Upper lobe of left lung (tissue), 6 donors: ENCODE data around the gene MEPCE. TPM values are rescaled to one million over a fixed set of nuclear protein-coding genes. Genes with fewer than 3 reads are reported as not detected.

Source experiments
- ATAC-seq, 2 donors: fragments of 200-7000 bp; cut with Tn5 transposase; one replicate each; pipeline ENCODE4 v1.9.1; 2022; ENCODE audit warnings: mild to moderate bottlenecking in 2 of 2, moderate library complexity in 2 of 2; ENCODE audit not compliant: low FRiP score in 2 of 2
- DNase-seq, 2 donors: peaks; one replicate each; pipeline ENCODE4 v3.0.0-alpha.2; 2019 to 2020
- H3K27ac ChIP-seq, 4 donors: fragments of 200-600 bp; sonication (generic); one replicate each; pipeline ENCODE4 v1.5.1; 2016 to 2019
- H3K27me3 ChIP-seq, 4 donors: fragments of 200-600 bp; sonication (generic); one replicate each; pipeline ENCODE4 v1.5.1; 2017 to 2019
- H3K36me3 ChIP-seq, 4 donors: fragments of 200-600 bp; sonication (generic); one replicate each; pipeline ENCODE4 v1.5.1; 2016 to 2019
- H3K4me1 ChIP-seq, 4 donors: fragments of 200-600 bp; sonication (generic); one replicate each; pipeline ENCODE4 v1.5.1; 2018 to 2019
- H3K4me3 ChIP-seq, 4 donors: fragments of 200-600 bp; sonication (generic); one replicate each; pipeline ENCODE4 v1.5.1; 2017 to 2019; ENCODE audit warnings: mild to moderate bottlenecking in 2 of 4, moderate library complexity in 1 of 4
- H3K9me3 ChIP-seq, 4 donors: fragments of 200-600 bp; sonication (generic); one replicate each; pipeline ENCODE4 v1.5.1; 2018 to 2019
- EP300 ChIP-seq, 4 donors: sonication (generic); formaldehyde crosslinking; IDR thresholded peaks; one replicate each; pipeline ENCODE4 v1.5.1; 2017; ENCODE audit warnings: antibody characterized with exemption in 4 of 4, control low read depth in 2 of 4
- POLR2A ChIP-seq, 4 donors: fragments of 450-650 bp; IDR thresholded peaks; one replicate each; pipeline ENCODE4 v1.5.1; 2016 to 2017; ENCODE audit warnings: antibody characterized with exemption in 4 of 4, mild to moderate bottlenecking in 2 of 4
- POLR2AphosphoS5 ChIP-seq, 2 donors: sonication (generic); formaldehyde crosslinking; IDR thresholded peaks; one replicate each; pipeline ENCODE4 v1.5.1; 2017; ENCODE audit warnings: antibody characterized with exemption in 2 of 2
- WGBS, 2 donors: methylation state at CpG; one replicate each; pipeline ENCODE4 v1.1.5; 2017 to 2018; 5-methylcytosine and 5-hydroxymethylcytosine counted together
- total RNA-seq, 6 donors: library from RNA; depleted of rRNA in 4 of 6; stranded (reverse); fragments of >200 nt in 4 of 6; gene quantifications; one replicate each; pipeline versions ENCODE4 v1.1.0 to v1.2.1, GENCODE V29; 2016 to 2021
- TF ChIP-seq, protein P1 (sequence below), 6 experiments: fragments of 450-650 bp in 4 of 6; fragments of 200-600 bp in 2 of 6; sonication (generic) in 2 of 6; IDR thresholded peaks; one replicate each; pipeline ENCODE4 v1.5.1; 2016 to 2019; ENCODE audit warnings: antibody characterized with exemption in 6 of 6
- donor health status: DM: no; HTN: no; CAD: no; lungs with moderate emphysema.
- donor health status: DM: no; HTN: yes; CAD: no; lungs with severe emphysema.

The MEPCE gene
- total RNA-seq, 6 donors from 2014 or later = 19.3 to 45.4 (median 37.9) TPM

DNA sequence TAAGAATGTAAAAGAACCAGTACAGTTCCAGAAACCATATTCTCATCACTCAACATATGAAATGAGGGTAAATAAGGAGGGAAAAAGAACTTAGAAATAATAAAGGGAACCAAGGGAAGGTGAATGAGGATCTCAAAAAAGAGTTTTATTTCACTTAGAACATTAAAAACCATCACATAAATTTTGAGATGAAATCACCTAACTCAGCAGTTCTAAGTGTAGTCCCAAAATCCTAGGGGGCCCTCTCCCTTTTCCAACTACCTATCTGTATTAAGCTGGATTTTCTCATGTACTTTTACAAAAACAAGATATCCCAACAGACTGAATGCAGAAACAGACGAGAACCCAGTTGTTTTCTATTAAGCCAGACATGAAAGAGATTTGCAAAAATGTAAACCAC, 4.3 kb upstream of the MEPCE start:
- no peak for ATAC-seq
- no peak for DNase-seq
- Histone ChIP-seq H3K4me3 (no peak overlapping the region), H3K36me3 (no peaks in the 10 kb centered on the region), H3K27ac (no peak overlapping the region), H3K9me3 (peaks cover 0 to 6% (median 0%) of the 10 kb centered on the region in 4 donors), H3K4me1 (peaks cover 3 to 10% (median 5%) of the 10 kb centered on the region in 4 donors), H3K27me3 (no peaks in the 10 kb centered on the region)
- TF ChIP-seq, protein P1, sequence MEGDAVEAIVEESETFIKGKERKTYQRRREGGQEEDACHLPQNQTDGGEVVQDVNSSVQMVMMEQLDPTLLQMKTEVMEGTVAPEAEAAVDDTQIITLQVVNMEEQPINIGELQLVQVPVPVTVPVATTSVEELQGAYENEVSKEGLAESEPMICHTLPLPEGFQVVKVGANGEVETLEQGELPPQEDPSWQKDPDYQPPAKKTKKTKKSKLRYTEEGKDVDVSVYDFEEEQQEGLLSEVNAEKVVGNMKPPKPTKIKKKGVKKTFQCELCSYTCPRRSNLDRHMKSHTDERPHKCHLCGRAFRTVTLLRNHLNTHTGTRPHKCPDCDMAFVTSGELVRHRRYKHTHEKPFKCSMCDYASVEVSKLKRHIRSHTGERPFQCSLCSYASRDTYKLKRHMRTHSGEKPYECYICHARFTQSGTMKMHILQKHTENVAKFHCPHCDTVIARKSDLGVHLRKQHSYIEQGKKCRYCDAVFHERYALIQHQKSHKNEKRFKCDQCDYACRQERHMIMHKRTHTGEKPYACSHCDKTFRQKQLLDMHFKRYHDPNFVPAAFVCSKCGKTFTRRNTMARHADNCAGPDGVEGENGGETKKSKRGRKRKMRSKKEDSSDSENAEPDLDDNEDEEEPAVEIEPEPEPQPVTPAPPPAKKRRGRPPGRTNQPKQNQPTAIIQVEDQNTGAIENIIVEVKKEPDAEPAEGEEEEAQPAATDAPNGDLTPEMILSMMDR (IDR thresholded peaks at IDR 0.05) = no peak
- WGBS, 2 donors = 71 to 83% methylated on average over 1 of the region's 1 CpG

DNA sequence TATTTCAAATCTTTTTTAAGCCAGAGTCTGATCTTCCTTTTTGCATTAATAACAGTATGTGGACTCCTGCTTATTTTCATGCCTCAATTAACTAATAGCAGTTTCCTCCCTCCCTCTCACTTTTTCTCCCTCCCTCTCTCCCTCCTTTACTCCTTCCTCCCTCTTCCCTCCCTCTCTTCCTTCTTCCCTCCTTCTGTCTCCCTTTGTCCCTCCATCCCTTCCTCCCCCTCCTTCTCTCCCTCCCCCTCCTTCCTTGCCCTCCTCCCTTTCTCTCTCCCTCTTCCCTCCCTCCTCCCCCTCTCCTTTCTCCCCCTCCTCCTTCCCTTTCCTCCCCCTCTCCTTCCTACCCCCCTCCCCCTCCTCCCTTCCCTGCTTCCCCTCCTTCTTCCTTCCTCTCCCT, 3.1 kb upstream of the MEPCE start:
- peaks cover 0 to 6% (median 2%) of the 10 kb centered on the region in 4 donors for H3K36me3 ChIP-seq
- no peak overlapping the region for H3K27ac ChIP-seq
- peaks cover 15 to 22% (median 16%) of the 10 kb centered on the region in 4 donors for H3K4me1 ChIP-seq
- peaks cover 0 to 6% (median 0%) of the 10 kb centered on the region in 4 donors for H3K9me3 ChIP-seq
- DNase-seq = no peak
- ATAC-seq = no peak
- H3K4me3 ChIP-seq = no peak overlapping the region
- no peaks in the 10 kb centered on the region for H3K27me3 ChIP-seq
- TF ChIP-seq, protein P1 (IDR thresholded peaks at IDR 0.05) = no peak
- TF ChIP-seq POLR2A (IDR thresholded peaks at IDR 0.05) = no peak
- no peak for TF ChIP-seq POLR2AphosphoS5 (IDR thresholded peaks at IDR 0.05)
- TF ChIP-seq EP300 (IDR thresholded peaks at IDR 0.05) = no peak

DNA sequence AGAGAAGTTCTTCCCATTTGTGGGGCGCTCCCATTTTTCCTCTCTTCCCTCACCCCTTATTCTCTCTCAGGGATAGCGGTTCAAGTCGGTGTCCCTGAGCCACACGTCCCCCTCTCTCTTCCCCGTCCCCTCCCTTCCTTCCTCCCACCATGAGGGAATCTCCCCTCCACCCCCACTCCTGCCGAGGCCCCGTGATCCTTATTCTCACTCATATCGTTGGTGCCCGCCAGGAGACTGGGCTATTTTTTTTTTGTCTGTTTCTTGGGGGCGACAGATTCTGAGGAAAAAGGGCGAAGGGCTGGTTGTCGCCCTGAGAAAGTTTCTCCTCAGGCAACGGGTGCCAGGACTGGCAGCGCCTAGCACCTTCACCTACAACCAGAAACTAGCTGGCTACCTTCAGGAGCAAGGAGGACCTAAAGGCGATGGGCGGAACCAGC, 1.9 kb upstream of the MEPCE start:
- H3K27me3 ChIP-seq = no peaks in the 10 kb centered on the region
- DNase-seq = no peak
- peaks cover 0 to 11% (median 6%) of the 10 kb centered on the region in 4 donors for H3K36me3 ChIP-seq
- TF ChIP-seq POLR2A (IDR thresholded peaks at IDR 0.05) = no peak
- TF ChIP-seq, protein P1 (IDR thresholded peaks at IDR 0.05) = no peak
- no peak for TF ChIP-seq POLR2AphosphoS5 (IDR thresholded peaks at IDR 0.05)
- TF ChIP-seq EP300 (IDR thresholded peaks at IDR 0.05) = no peak
- WGBS, 2 donors = 53 to 60% methylated on average over 14 to 16 of the region's 16 CpGs
- H3K4me3 ChIP-seq = peak overlapping the region in 3 of 4 donors; percentile 89 to 94 (median 93)
- H3K9me3 ChIP-seq = peaks cover 0 to 6% (median 0%) of the 10 kb centered on the region in 4 donors
- H3K27ac ChIP-seq = peak overlapping the region; percentile 98 to 100 (median 100)
- H3K4me1 ChIP-seq = peaks cover 23 to 35% (median 26%) of the 10 kb centered on the region in 4 donors
- no peak for ATAC-seq

DNA sequence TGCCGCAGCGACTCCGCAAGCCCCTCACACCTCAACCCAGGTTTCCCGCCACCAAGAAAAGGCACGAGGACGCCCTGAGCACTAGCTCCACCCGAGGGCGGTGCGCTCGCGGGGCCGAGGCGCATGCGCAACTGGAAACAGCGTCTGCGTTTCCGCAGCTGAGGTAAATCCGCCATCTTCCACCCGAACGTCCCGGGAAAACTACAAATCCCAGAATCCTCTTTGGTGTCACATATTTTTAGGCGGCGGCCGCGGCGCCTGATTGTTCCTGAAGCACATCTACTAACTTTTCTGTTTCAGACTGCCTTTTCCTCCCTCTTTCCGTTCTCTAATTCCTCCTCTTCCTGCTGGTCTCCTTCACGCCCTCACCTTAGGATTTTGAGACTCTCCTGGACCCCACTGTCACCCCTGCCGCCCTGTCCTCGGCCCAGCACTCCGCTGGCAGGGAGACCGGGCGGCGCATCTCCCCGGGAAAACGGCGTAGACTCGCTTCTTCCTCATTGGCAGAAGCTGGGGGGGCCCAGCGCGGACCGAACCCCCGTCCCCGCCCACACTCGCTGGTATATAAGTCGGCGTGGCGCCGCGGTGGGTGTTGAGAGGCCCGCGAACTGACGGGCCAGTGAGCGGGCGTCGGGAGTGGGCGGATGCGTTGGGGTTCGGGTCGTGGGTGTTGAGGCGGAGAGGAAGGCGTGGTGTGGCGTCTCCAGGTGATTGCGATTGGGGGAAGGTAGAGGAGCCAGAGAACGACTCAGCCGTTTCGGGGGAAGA, 1.2 kb upstream of the MEPCE start, which contains the start of gene ZCWPW1:
Gene ZCWPW1, minus strand, starts transcription at position 505 of the 768 bp plus-strand sequence. CDS start 8,054 bp downstream, outside the sequence.
- H3K4me3 ChIP-seq = peak within 1 kb of the TSS; percentile 61 to 94 (median 91)
- H3K9me3 ChIP-seq = peaks cover 0 to 6% (median 0%) of the 10 kb centered on the region in 4 donors
- WGBS, 2 donors = 0% methylated on average over 46 to 60 of the region's 66 CpGs
- no peaks in the 10 kb centered on the region for H3K27me3 ChIP-seq
- peak within 1 kb of the TSS; percentile 98 to 100 (median 100) for H3K27ac ChIP-seq
- TF ChIP-seq POLR2A (IDR thresholded peaks at IDR 0.05) (peak; percentile 87 to 100 (median 99)), EP300 (IDR thresholded peaks at IDR 0.05) (peak in 1 of 4 donors; percentile 66), POLR2AphosphoS5 (IDR thresholded peaks at IDR 0.05) (peak; percentile 99)
- TF ChIP-seq, protein P1 (IDR thresholded peaks at IDR 0.05) = peak in 3 of 6 experiments; percentile 4 to 11 (median 10)
- H3K4me1 ChIP-seq = peaks cover 23 to 41% (median 26%) of the 10 kb centered on the region in 4 donors
- H3K36me3 ChIP-seq = peaks cover 0 to 17% (median 12%) of the 10 kb centered on the region in 4 donors
- DNase-seq (peak; percentile 96 to 99), ATAC-seq (peak; percentile 87 to 93)
